Central memory CD4-positive, alpha-beta T cell (primary cell): ENCODE results near the gene GPR89B.
"Not testable (repeated sequence)": the region's sequence is repeated elsewhere in the genome, so short reads cannot be mapped to it uniquely, and the experiment has no call there.

Source experiments
- DNase-seq: peaks from one replicate; pipeline ENCODE4 v3.0.0; 2022

GPR89B gene

GRCh38 chr1:148033147-148033546 is 104.9 kb downstream of the GPR89B start:
- not testable (repeated sequence) for DNase-seq

GRCh38 chr1:148037850-148038461 is 109.7 kb downstream of the GPR89B start:
- peak; percentile 9 for DNase-seq

- DNase-seq: peak; percentile 84
These were observed 110.5 kb downstream of the GPR89B start for GRCh38 chr1:148038462-148039333.
